ENCODE measurements around the gene GPHN.

The GPHN gene

GRCh38 chr14:66900719-66901118, 392.8 kb downstream of the GPHN start:
- Histone ChIP-seq H3K9me2 (ENCODE audit: low read depth, low read length) (no peaks in the 10 kb centered on the region), H2AFZ (ENCODE audit: low read length) (no peak overlapping the region), H3K9me3 (ENCODE audit: low read length) (no peaks in the 10 kb centered on the region), H3K36me3 (ENCODE audit: insufficient read depth, low read length) (no peaks in the 10 kb centered on the region), H3K27ac (ENCODE audit: low read depth, low read length, poor library complexity, severe bottlenecking) (no peak overlapping the region), H3K79me2 (ENCODE audit: insufficient read depth, low read length) (no peaks in the 10 kb centered on the region), H3K4me2 (ENCODE audit: low read length) (no peak overlapping the region), H4K20me1 (ENCODE audit: insufficient read depth, low read length) (no peaks in the 10 kb centered on the region), H3K9ac (ENCODE audit: low read length) (no peak overlapping the region), H3F3A (ENCODE audit: insufficient read depth, low read length) (no peaks in the 10 kb centered on the region), H3K27me3 (ENCODE audit: insufficient read depth, low read length) (no peaks in the 10 kb centered on the region), H3K4me1 (ENCODE audit: insufficient read depth, low read length, severe bottlenecking) (no peaks in the 10 kb centered on the region), H3K4me3 (ENCODE audit: low read depth, low read length, poor library complexity, severe bottlenecking) (no peak overlapping the region)
- TF ChIP-seq EZH2 (IDR thresholded peaks at IDR 0.05; ENCODE audit: borderline replicate concordance, low read length) (no peak), CTCF (IDR thresholded peaks at IDR 0.05; ENCODE audit: low read length) (no peak)

- no peaks in the 10 kb centered on the region for H3K36me3 ChIP-seq (ENCODE audit: insufficient read depth, low read length)
- H3K79me2 ChIP-seq (ENCODE audit: insufficient read depth, low read length) = no peaks in the 10 kb centered on the region
- no peaks in the 10 kb centered on the region for H3K9me3 ChIP-seq (ENCODE audit: low read length)
- no peaks in the 10 kb centered on the region for H3F3A ChIP-seq (ENCODE audit: insufficient read depth, low read length)
- no peaks in the 10 kb centered on the region for H3K9me2 ChIP-seq (ENCODE audit: low read depth, low read length)
- H4K20me1 ChIP-seq (ENCODE audit: insufficient read depth, low read length) = no peaks in the 10 kb centered on the region
- H3K9ac ChIP-seq (ENCODE audit: low read length) = no peak overlapping the region
- H3K4me3 ChIP-seq (ENCODE audit: low read depth, low read length, poor library complexity, severe bottlenecking) = no peak overlapping the region
- no peaks in the 10 kb centered on the region for H3K4me1 ChIP-seq (ENCODE audit: insufficient read depth, low read length, severe bottlenecking)
- no peaks in the 10 kb centered on the region for H3K27me3 ChIP-seq (ENCODE audit: insufficient read depth, low read length)
- no peak overlapping the region for H2AFZ ChIP-seq (ENCODE audit: low read length)
- TF ChIP-seq CTCF (IDR thresholded peaks at IDR 0.05; ENCODE audit: low read length) = no peak
- no peak for TF ChIP-seq EZH2 (IDR thresholded peaks at IDR 0.05; ENCODE audit: borderline replicate concordance, low read length)
- no peak overlapping the region for H3K27ac ChIP-seq (ENCODE audit: low read depth, low read length, poor library complexity, severe bottlenecking)
- H3K4me2 ChIP-seq (ENCODE audit: low read length) = no peak overlapping the region
Measured at GRCh38 chr14:66910311-66910840, 402.4 kb downstream of the GPHN start.

- Histone ChIP-seq H3F3A (ENCODE audit: insufficient read depth, low read length) (no peaks in the 10 kb centered on the region), H3K27ac (ENCODE audit: low read depth, low read length, poor library complexity, severe bottlenecking) (no peak overlapping the region), H3K27me3 (ENCODE audit: insufficient read depth, low read length) (no peaks in the 10 kb centered on the region), H3K36me3 (ENCODE audit: insufficient read depth, low read length) (no peaks in the 10 kb centered on the region), H3K4me3 (ENCODE audit: low read depth, low read length, poor library complexity, severe bottlenecking) (no peak overlapping the region), H3K9ac (ENCODE audit: low read length) (no peak overlapping the region), H3K4me2 (ENCODE audit: low read length) (no peak overlapping the region), H3K9me3 (ENCODE audit: low read length) (no peaks in the 10 kb centered on the region), H4K20me1 (ENCODE audit: insufficient read depth, low read length) (no peaks in the 10 kb centered on the region), H3K79me2 (ENCODE audit: insufficient read depth, low read length) (no peaks in the 10 kb centered on the region), H3K9me2 (ENCODE audit: low read depth, low read length) (no peaks in the 10 kb centered on the region), H3K4me1 (ENCODE audit: insufficient read depth, low read length, severe bottlenecking) (no peaks in the 10 kb centered on the region), H2AFZ (ENCODE audit: low read length) (no peak overlapping the region)
- TF ChIP-seq CTCF (IDR thresholded peaks at IDR 0.05; ENCODE audit: low read length) (no peak), EZH2 (IDR thresholded peaks at IDR 0.05; ENCODE audit: borderline replicate concordance, low read length) (no peak)
Measured at GRCh38 chr14:66916421-66916820, 408.5 kb downstream of the GPHN start.
